Calu3 (cell line): ENCODE results near the gene GNB1L. TPM values are rescaled to one million over a fixed set of nuclear protein-coding genes. Genes with fewer than 3 reads are reported as not detected.

ENCODE experiments used
- BruUV-seq: library from RNA; stranded (reverse); fragments of 400-500 nt; replicated peaks from 2 replicates; lab custom pipeline; 2021; lab: Mats Ljungman, UMichigan
- CTCF ChIA-PET: fragments of 300-600 bp; sonication (Branson Sonifier 250); formaldehyde crosslinking; loops from one replicate; lab custom pipeline; 2022; ENCODE audit warnings: antibody characterized with exemption; lab: Charles Lee
- DNase-seq: peaks from one replicate; pipeline ENCODE4 v3.0.0; 2022
- H3K27ac Mint-ChIP-seq: one replicate; pipeline ENCODE4 v1.8.0; 2022; ENCODE audit warnings: mixed read lengths; ENCODE audit not compliant: unreplicated experiment
- H3K27me3 Mint-ChIP-seq: one replicate; pipeline ENCODE4 v1.8.0; 2022; ENCODE audit warnings: mixed read lengths; ENCODE audit not compliant: unreplicated experiment
- H3K36me3 Mint-ChIP-seq: one replicate; pipeline ENCODE4 v1.8.0; 2022; ENCODE audit warnings: mild to moderate bottlenecking, moderate library complexity, mixed read lengths; ENCODE audit not compliant: insufficient read depth, unreplicated experiment
- H3K4me1 Mint-ChIP-seq: one replicate; pipeline ENCODE4 v1.8.0; 2022; ENCODE audit warnings: mild to moderate bottlenecking, low read depth, mixed read lengths; ENCODE audit not compliant: unreplicated experiment
- H3K4me3 Mint-ChIP-seq: one replicate; pipeline ENCODE4 v1.8.0; 2022; ENCODE audit warnings: mild to moderate bottlenecking, low read depth, moderate library complexity, mixed read lengths; ENCODE audit not compliant: unreplicated experiment
- H3K9me3 Mint-ChIP-seq: one replicate; pipeline ENCODE4 v1.8.0; 2022; ENCODE audit warnings: low read depth, mixed read lengths; ENCODE audit not compliant: unreplicated experiment
- CTCF ChIP-seq: fragments of 200-600 bp; IDR thresholded peaks from one replicate; pipeline ENCODE4 v1.8.0; 2022; ENCODE audit warnings: antibody characterized with exemption; ENCODE audit not compliant: unreplicated experiment
- intact Hi-C: fragments of 100-400 bp; cut with micrococcal nuclease; formaldehyde crosslinking; loops from one replicate; pipeline ENCODE4 v1.10.0; 2022; ENCODE audit not compliant: unreplicated experiment
- total RNA-seq: library from RNA; stranded (reverse); gene quantifications from 2 replicates; pipeline ENCODE4 v1.2.3, GENCODE V29; 2022

Gene GNB1L
- total RNA-seq, 1 experiment from 2014 or later, result 13.0 TPM

- no peaks in the 10 kb centered on the region for H3K4me1 Mint-ChIP-seq
- BruUV-seq, result no TSS peak
- H3K36me3 Mint-ChIP-seq, result no peaks in the 10 kb centered on the region
- intact Hi-C loops, result no loop called here
- TF ChIP-seq CTCF, result no peak
- CTCF ChIA-PET, result interaction anchor here (0.7 kb wide), 1 partner anchor 189 kb away, joined by 4 read pairs; no protein-coding TSS in a partner anchor
- DNase-seq, result no peak
- H3K27ac Mint-ChIP-seq, result no peak overlapping the region
- no peaks in the 10 kb centered on the region for H3K27me3 Mint-ChIP-seq
- no peak overlapping the region for H3K4me3 Mint-ChIP-seq
- H3K9me3 Mint-ChIP-seq, result no peaks in the 10 kb centered on the region
Measured at GRCh38 chr22:19898831-19899567, 44.3 kb upstream of the GNB1L start.

- DNase-seq, result no peak
- Mint-ChIP-seq H3K27ac (no peak overlapping the region), H3K27me3 (no peaks in the 10 kb centered on the region), H3K4me1 (no peaks in the 10 kb centered on the region), H3K4me3 (no peak overlapping the region), H3K36me3 (no peaks in the 10 kb centered on the region), H3K9me3 (no peaks in the 10 kb centered on the region)
- intact Hi-C loops, result no loop called here
- no TSS peak for BruUV-seq
- no peak for TF ChIP-seq CTCF
- CTCF ChIA-PET, result interaction anchor here (0.7 kb wide), 1 partner anchor 188 kb away, joined by 4 read pairs; no protein-coding TSS in a partner anchor
Measured at GRCh38 chr22:19898145-19898544, 43.5 kb upstream of the GNB1L start.

GRCh38 chr22:19897726-19898125 is 43.1 kb upstream of the GNB1L start:
- H3K4me1 Mint-ChIP-seq, result no peaks in the 10 kb centered on the region
- no peak for TF ChIP-seq CTCF
- DNase-seq, result no peak
- no peak overlapping the region for H3K4me3 Mint-ChIP-seq
- no peak overlapping the region for H3K27ac Mint-ChIP-seq
- BruUV-seq, result no TSS peak
- H3K9me3 Mint-ChIP-seq, result no peaks in the 10 kb centered on the region
- no peaks in the 10 kb centered on the region for H3K27me3 Mint-ChIP-seq
- CTCF ChIA-PET, result interaction anchor here (0.8 kb wide), 1 partner anchor 12 kb away, joined by 3 read pairs; no protein-coding TSS in a partner anchor
- no peaks in the 10 kb centered on the region for H3K36me3 Mint-ChIP-seq
- intact Hi-C loops, result no loop called here

GRCh38 chr22:19896665-19897355 is 42.1 kb upstream of the GNB1L start:
- Mint-ChIP-seq H3K4me1 (no peaks in the 10 kb centered on the region), H3K27me3 (no peaks in the 10 kb centered on the region), H3K27ac (no peak overlapping the region), H3K9me3 (no peaks in the 10 kb centered on the region), H3K4me3 (no peak overlapping the region), H3K36me3 (no peaks in the 10 kb centered on the region)
- no TSS peak for BruUV-seq
- DNase-seq, result no peak
- no peak for TF ChIP-seq CTCF
- CTCF ChIA-PET, result interaction anchor here (0.8 kb wide), 1 partner anchor 13 kb away, joined by 3 read pairs; no protein-coding TSS in a partner anchor
- intact Hi-C loops, result no loop called here
